IMR-90 (cell line): Measurements from ENCODE around the gene FLT4. TPM values are rescaled to one million over a fixed set of nuclear protein-coding genes. Genes with fewer than 3 reads are reported as not detected.

Experiments used
- ATAC-seq: fragments of 200-7000 bp; cut with Tn5 transposase; 2 replicates; pipeline ENCODE4 v1.9.1; 2020; ENCODE audit warnings: low read depth, mild to moderate bottlenecking, moderate library complexity
- Bru-seq: library from RNA; stranded (reverse); fragments of 400-500 nt; gene quantifications from one replicate; lab custom pipeline; 2021; lab: Mats Ljungman, UMichigan
- BruChase-seq, 2 experiments: library from RNA; stranded (reverse); fragments of 400-500 nt; gene quantifications; one replicate each; lab custom pipeline; 2021; lab: Mats Ljungman, UMichigan
- BruUV-seq: library from RNA; stranded (reverse); fragments of 400-500 nt; replicated peaks from 2 replicates; lab custom pipeline; 2021; lab: Mats Ljungman, UMichigan
- CTCF ChIA-PET: fragments of 300-600 bp; formaldehyde crosslinking; extraction: SDS; loops from one replicate; lab custom pipeline; 2021; ENCODE audit warnings: antibody characterized with exemption; lab: Yijun Ruan, JAX
- POLR2A ChIA-PET: fragments of 300-600 bp; sonication (Branson Sonifier 250); formaldehyde crosslinking; loops from one replicate; lab custom pipeline; 2022; ENCODE audit warnings: antibody characterized with exemption; ENCODE audit not compliant: unreplicated experiment; lab: Charles Lee
- DNase-seq: peaks from one replicate; pipeline ENCODE4 v3.0.0; 2013
- H2AFZ ChIP-seq: replicated peaks from 2 replicates; pipeline ENCODE3; 2013; ENCODE audit warnings: low read length, mild to moderate bottlenecking; ENCODE audit not compliant: poor library complexity
- H2AK5ac ChIP-seq: 2 replicates; pipeline ENCODE4 v1.6.1; 2013; ENCODE audit warnings: low read depth, low read length, inconsistent platforms
- H2AK9ac ChIP-seq: replicated peaks from 2 replicates; pipeline ENCODE3; 2013; ENCODE audit warnings: mild to moderate bottlenecking, low read depth, low read length, moderate library complexity; ENCODE audit not compliant: poor library complexity
- H2BK120ac ChIP-seq: 2 replicates; pipeline ENCODE4 v1.6.1; 2013; ENCODE audit warnings: low read depth, low read length, inconsistent platforms
- H2BK15ac ChIP-seq: 3 replicates; pipeline ENCODE4 v1.6.1; 2013; ENCODE audit warnings: low read depth, low read length, inconsistent platforms
- H2BK20ac ChIP-seq: 2 replicates; pipeline ENCODE4 v1.6.1; 2013; ENCODE audit warnings: low read depth, mild to moderate bottlenecking, inconsistent platforms, low read length, moderate library complexity
- H2BK5ac ChIP-seq: 2 replicates; pipeline ENCODE4 v1.6.1; 2013; ENCODE audit warnings: mild to moderate bottlenecking, low read depth, low read length, inconsistent platforms; ENCODE audit not compliant: poor library complexity, severe bottlenecking
- H3K14ac ChIP-seq: replicated peaks from 2 replicates; pipeline ENCODE4 v1.6.1; 2013; ENCODE audit warnings: low read depth, low read length, inconsistent platforms
- H3K18ac ChIP-seq: 2 replicates; pipeline ENCODE4 v1.6.1; 2013; ENCODE audit warnings: low read depth, low read length, control low read depth
- H3K23ac ChIP-seq: 2 replicates; pipeline ENCODE4 v1.6.1; 2013; ENCODE audit warnings: low read depth, low read length, inconsistent platforms
- H3K27ac ChIP-seq: 2 replicates; pipeline ENCODE4 v1.5.1; 2013; ENCODE audit warnings: mild to moderate bottlenecking, control low read depth, low read length; ENCODE audit not compliant: insufficient read depth
- H3K27me3 ChIP-seq: 2 replicates; pipeline ENCODE4 v1.6.1; 2013; ENCODE audit warnings: low read length; ENCODE audit not compliant: control insufficient read depth, insufficient read depth
- H3K36me3 ChIP-seq: 2 replicates; pipeline ENCODE4 v1.6.1; 2013; ENCODE audit warnings: low read length, mixed read lengths; ENCODE audit not compliant: control insufficient read depth, insufficient read depth
- H3K4ac ChIP-seq: 2 replicates; pipeline ENCODE4 v1.6.1; 2013; ENCODE audit warnings: low read depth, low read length, inconsistent platforms
- H3K4me1 ChIP-seq: 2 replicates; pipeline ENCODE4 v1.6.1; 2013; ENCODE audit warnings: low read length, mixed read lengths; ENCODE audit not compliant: control insufficient read depth, insufficient read depth
- H3K4me2 ChIP-seq: 2 replicates; pipeline ENCODE4 v1.6.1; 2013; ENCODE audit warnings: low read depth, mild to moderate bottlenecking, control low read depth, low read length, moderate library complexity
- H3K4me3 ChIP-seq: 2 replicates; pipeline ENCODE4 v1.5.1; 2013; ENCODE audit warnings: low read depth, mild to moderate bottlenecking, control low read depth, low read length, moderate library complexity; ENCODE audit not compliant: insufficient read depth
- H3K56ac ChIP-seq: 2 replicates; pipeline ENCODE4 v1.6.1; 2013; ENCODE audit warnings: low read length, inconsistent platforms; ENCODE audit not compliant: insufficient read depth; ENCODE audit errors: extremely low read depth
- H3K79me1 ChIP-seq, 2 experiments: 2 replicates each; pipeline ENCODE4 v1.6.1; 2013; ENCODE audit warnings: low read length in 2 of 2, inconsistent platforms in 1 of 2, low read depth in 1 of 2
- H3K9ac ChIP-seq: 2 replicates; pipeline ENCODE4 v1.6.1; 2013; ENCODE audit warnings: low read depth, low read length, control low read depth
- H3K9me1 ChIP-seq: 2 replicates; pipeline ENCODE4 v1.6.1; 2013; ENCODE audit warnings: low read length, inconsistent platforms; ENCODE audit not compliant: insufficient read depth
- H3K9me3 ChIP-seq: 2 replicates; pipeline ENCODE4 v1.6.1; 2013; ENCODE audit warnings: low read length; ENCODE audit not compliant: control insufficient read depth, insufficient read depth
- H4K20me1 ChIP-seq: 2 replicates; pipeline ENCODE4 v1.6.1; 2013; ENCODE audit warnings: low read length, inconsistent platforms; ENCODE audit not compliant: insufficient read depth
- H4K5ac ChIP-seq: 2 replicates; pipeline ENCODE4 v1.6.1; 2013; ENCODE audit warnings: mild to moderate bottlenecking, low read depth, low read length, control low read depth
- H4K8ac ChIP-seq, 2 experiments: 2 replicates each; pipeline ENCODE4 v1.6.1; 2013; ENCODE audit warnings: low read depth in 2 of 2, low read length in 2 of 2, control low read depth in 1 of 2, inconsistent platforms in 1 of 2
- H4K91ac ChIP-seq: 2 replicates; pipeline ENCODE4 v1.6.1; 2013; ENCODE audit warnings: low read depth, low read length, inconsistent platforms; ENCODE audit not compliant: insufficient read depth
- BHLHE40 ChIP-seq: fragments of 150-350 bp; IDR thresholded peaks from 2 replicates; pipeline ENCODE4 v1.6.1; 2016; ENCODE audit warnings: mild to moderate bottlenecking, low read depth, low read length
- CEBPB ChIP-seq: IDR thresholded peaks from 2 replicates; pipeline ENCODE4 v1.6.1; 2012; ENCODE audit warnings: low read depth, low read length, improper control_type of control experiment
- CHD1 ChIP-seq: IDR thresholded peaks from 2 replicates; pipeline ENCODE4 v1.6.1; 2012; ENCODE audit warnings: low read depth, low read length, improper control_type of control experiment
- CTCF ChIP-seq: conservative IDR thresholded peaks from 2 replicates; pipeline ENCODE4 v1.5.1; 2012; ENCODE audit warnings: mild to moderate bottlenecking, low read depth, low read length, improper control_type of control experiment
- FOS ChIP-seq: fragments of 150-350 bp; IDR thresholded peaks from 2 replicates; pipeline ENCODE4 v1.6.1; 2016; ENCODE audit warnings: low read depth, low read length
- MAZ ChIP-seq: IDR thresholded peaks from 2 replicates; pipeline ENCODE4 v1.6.1; 2012; ENCODE audit warnings: low read depth, mild to moderate bottlenecking, low read length, improper control_type of control experiment, moderate library complexity, borderline replicate concordance
- MXI1 ChIP-seq: IDR thresholded peaks from 2 replicates; pipeline ENCODE4 v1.6.1; 2012; ENCODE audit warnings: low read depth, mild to moderate bottlenecking, low read length, moderate library complexity, borderline replicate concordance
- NFE2L2 ChIP-seq: fragments of 150-350 bp; IDR thresholded peaks from 2 replicates; pipeline ENCODE4 v1.6.1; 2016; ENCODE audit warnings: low read depth, mild to moderate bottlenecking, low read length
- POLR2A ChIP-seq: IDR thresholded peaks from 2 replicates; pipeline ENCODE4 v1.6.1; 2012; ENCODE audit warnings: mild to moderate bottlenecking, low read depth, low read length
- RAD21 ChIP-seq: IDR thresholded peaks from 2 replicates; pipeline ENCODE4 v1.6.1; 2012; ENCODE audit warnings: low read length, improper control_type of control experiment
- RCOR1 ChIP-seq: IDR thresholded peaks from 2 replicates; pipeline ENCODE4 v1.6.1; 2012; ENCODE audit warnings: mild to moderate bottlenecking, low read length, improper control_type of control experiment; ENCODE audit not compliant: insufficient replicate concordance
- RFX5 ChIP-seq: IDR thresholded peaks from 2 replicates; pipeline ENCODE4 v1.8.0; 2012; ENCODE audit warnings: low read depth, mild to moderate bottlenecking, low read length, moderate library complexity
- USF2 ChIP-seq: fragments of 150-350 bp; IDR thresholded peaks from 2 replicates; pipeline ENCODE4 v1.6.1; 2017; ENCODE audit warnings: mild to moderate bottlenecking, antibody characterized with exemption, low read length, low read depth
- WGBS, 2 experiments: methylation state at CpG; one replicate each; pipeline versions ENCODE4 v1.1.5 to v1.1.7; 2013; ENCODE audit warnings: missing lambda C conversion rate in 2 of 2; ENCODE audit not compliant: insufficient read length in 1 of 2; ENCODE audit errors: extremely low coverage in 2 of 2; 5-methylcytosine and 5-hydroxymethylcytosine counted together
- dilution Hi-C: fragments of 300-500 bp; cut with HindIII; formaldehyde crosslinking; loops from one replicate; pipeline ENCODE4 v1.14.3; 2018; ENCODE audit warnings: low sequenced_read_pairs; ENCODE audit not compliant: unreplicated experiment
- in situ Hi-C: fragments of 300-500 bp; cut with MboI; formaldehyde crosslinking; loops from 3 replicates; pipeline ENCODE4 v1.14.3; 2019; ENCODE audit warnings: low sequenced_read_pairs, inconsistent platforms, mixed read lengths
- intact Hi-C: fragments of 100-400 bp; cut with micrococcal nuclease; formaldehyde crosslinking; loops from 2 replicates; pipeline ENCODE4 v1.10.0; 2022
- long read RNA-seq: library from polyadenylated mRNA; unstranded; transcript quantifications from one replicate; pipeline ENCODE4 v2.0.0, GENCODE V29; 2021; ENCODE audit not compliant: unreplicated experiment
- polyA plus RNA-seq, 3 experiments: library from polyadenylated mRNA; depleted of rRNA; stranded (reverse); fragments of >200 nt; gene quantifications; 2 replicates each; pipeline ENCODE4 v1.2.3, GENCODE V29; 2012; ENCODE audit warnings: low replicate concordance in 1 of 3
- total RNA-seq: library from RNA; depleted of rRNA; stranded (reverse); fragments of >200 nt; gene quantifications from 2 replicates; pipeline ENCODE4 v1.2.3, GENCODE V29; 2012; rRNA removed
- TF ChIP-seq, protein P1 (sequence below): fragments of 150-350 bp; IDR thresholded peaks from 2 replicates; pipeline ENCODE4 v1.6.1; 2016; ENCODE audit warnings: low read depth, mild to moderate bottlenecking, low read length, moderate library complexity, borderline replicate concordance

Gene FLT4
- total RNA-seq (under 0.01 and 0.28 TPM in 2 replicates), polyA plus RNA-seq (2012; rRNA removed) (0.07 TPM in 2 replicates), Bru-seq, nascent RNA (percentile 4 among the genes with signal in this experiment), BruChase-seq, experiment 1, labeled RNA remaining after a 6-hour chase (percentile 5 among the genes with signal in this experiment), BruChase-seq, experiment 2, labeled RNA remaining after a 2-hour chase (percentile 7 among the genes with signal in this experiment)
- polyA plus RNA-seq (2012; cell fraction: cytosol; rRNA removed) = 0.01 and 0.18 TPM in 2 replicates
- 0.44 and 0.55 TPM in 2 replicates for polyA plus RNA-seq (2012; cell fraction: nucleus; rRNA removed; ENCODE audit: low replicate concordance)
- long read RNA-seq = 0 reads

DNA sequence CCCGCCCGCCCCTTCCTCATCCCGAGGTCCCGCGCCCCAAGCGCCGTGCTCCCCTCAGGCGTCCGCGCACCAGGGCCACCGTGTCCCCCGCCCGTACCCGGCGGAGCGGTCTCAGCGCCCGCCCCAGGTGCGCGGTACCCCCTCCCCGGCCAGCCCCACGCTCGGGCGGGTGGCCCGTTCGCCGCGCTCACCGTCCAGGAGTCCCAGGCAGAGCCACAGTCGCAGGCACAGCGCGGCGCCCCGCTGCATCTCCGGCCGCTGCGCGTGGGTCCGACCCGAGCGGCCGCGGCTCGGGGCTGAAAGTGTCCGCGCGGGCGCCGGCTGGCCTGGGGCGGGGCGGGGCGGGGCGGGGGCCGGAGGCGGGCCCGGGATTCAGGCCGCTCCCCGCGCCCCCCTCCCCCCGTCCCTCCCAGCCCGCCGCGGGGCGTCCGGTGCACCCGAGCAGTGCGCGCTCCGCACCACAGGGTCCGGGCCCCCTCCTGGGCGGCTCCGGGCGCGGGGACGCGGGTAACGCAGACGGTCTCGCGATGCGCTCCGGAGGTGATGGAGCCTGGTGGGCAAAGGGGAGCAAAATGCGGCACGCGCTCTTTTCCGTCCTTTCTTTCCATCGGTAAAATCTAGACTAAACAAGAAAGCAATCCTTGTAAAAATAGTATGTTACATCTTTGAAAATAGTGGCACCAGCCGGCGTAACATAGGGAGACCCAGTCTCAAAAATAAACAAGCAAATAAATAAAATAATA, at the start of gene FLT4:
FLT4 (minus strand) TSS at position 304 of the 743 bp plus-strand sequence; CDS start at position 249, 55 bp downstream.
- no peak within 1 kb of the TSS for H4K8ac ChIP-seq
- H3K27me3 ChIP-seq = peaks cover 45% of the 10 kb centered on the region
- ChIA-PET POLR2A (no interaction called here), CTCF (no interaction called here)
- H4K20me1 ChIP-seq = no peaks in the 10 kb centered on the region
- peak within 1 kb of the TSS; percentile 31; the same call in 1 of the 2 replicates for H3K4me3 ChIP-seq
- H3K9ac ChIP-seq = no peak within 1 kb of the TSS
- H3K4me1 ChIP-seq = no peaks in the 10 kb centered on the region
- BruUV-seq = no TSS peak
- H4K5ac ChIP-seq = no peak within 1 kb of the TSS
- intact Hi-C loops = no loop called here
- ATAC-seq (peak; percentile 55), DNase-seq (no peak)
- H3K9me3 ChIP-seq = no peaks in the 10 kb centered on the region
- H3K18ac ChIP-seq = no peak within 1 kb of the TSS
- in situ Hi-C loops = no loop called here
- 2% methylated on average over 31 of the region's 89 CpGs; no CpG with 5 or more reads in 1 of the 2 experiments for WGBS, 2 experiments
- H4K91ac ChIP-seq = no peak within 1 kb of the TSS
- no peak within 1 kb of the TSS for H2AK5ac ChIP-seq
- peak within 1 kb of the TSS; percentile 87 for H3K4me2 ChIP-seq
- no peak within 1 kb of the TSS for H3K27ac ChIP-seq
- peak within 1 kb of the TSS; percentile 78 for H2AFZ ChIP-seq
- no peak within 1 kb of the TSS for H3K56ac ChIP-seq
- H2BK5ac ChIP-seq = no peak within 1 kb of the TSS
- H2BK20ac ChIP-seq = no peak within 1 kb of the TSS
- H2BK120ac ChIP-seq = no peak within 1 kb of the TSS
- no peak within 1 kb of the TSS for H3K4ac ChIP-seq
- no peaks in the 10 kb centered on the region for H3K36me3 ChIP-seq
- no peak within 1 kb of the TSS for H2BK15ac ChIP-seq
- dilution Hi-C loops = no loop called here
- H3K9me1 ChIP-seq = no peaks in the 10 kb centered on the region
- no peaks in the 10 kb centered on the region for H3K79me1 ChIP-seq
- H2AK9ac ChIP-seq = no peak within 1 kb of the TSS
- H3K23ac ChIP-seq = no peak within 1 kb of the TSS
- no peak within 1 kb of the TSS for H3K14ac ChIP-seq
- TF ChIP-seq CEBPB = no peak
- TF ChIP-seq CHD1 = no peak
- no peak for TF ChIP-seq RCOR1
- no peak for TF ChIP-seq USF2
- TF ChIP-seq NFE2L2 = no peak
- TF ChIP-seq, protein P1, sequence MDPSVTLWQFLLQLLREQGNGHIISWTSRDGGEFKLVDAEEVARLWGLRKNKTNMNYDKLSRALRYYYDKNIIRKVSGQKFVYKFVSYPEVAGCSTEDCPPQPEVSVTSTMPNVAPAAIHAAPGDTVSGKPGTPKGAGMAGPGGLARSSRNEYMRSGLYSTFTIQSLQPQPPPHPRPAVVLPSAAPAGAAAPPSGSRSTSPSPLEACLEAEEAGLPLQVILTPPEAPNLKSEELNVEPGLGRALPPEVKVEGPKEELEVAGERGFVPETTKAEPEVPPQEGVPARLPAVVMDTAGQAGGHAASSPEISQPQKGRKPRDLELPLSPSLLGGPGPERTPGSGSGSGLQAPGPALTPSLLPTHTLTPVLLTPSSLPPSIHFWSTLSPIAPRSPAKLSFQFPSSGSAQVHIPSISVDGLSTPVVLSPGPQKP = no peak
- no peak for TF ChIP-seq RAD21
- no peak for TF ChIP-seq POLR2A
- TF ChIP-seq RFX5 = no peak
- TF ChIP-seq MAZ = no peak
- no peak for TF ChIP-seq CTCF
- no peak for TF ChIP-seq BHLHE40
- TF ChIP-seq MXI1 = no peak
- no peak for TF ChIP-seq FOS
